ENCODE results near the gene FADS6.

Gene FADS6

GRCh38 chr17:74833501-74834377, 59.7 kb downstream of the FADS6 start:
- no peak overlapping the region for H3K27ac ChIP-seq
- TF ChIP-seq ZFX (IDR thresholded peaks at IDR 0.05): no peak
- TF ChIP-seq CTCF (conservative IDR thresholded peaks at IDR 0.05): no peak

- H3K27ac ChIP-seq: no peak overlapping the region
- TF ChIP-seq CTCF (conservative IDR thresholded peaks at IDR 0.05) (no peak), ZFX (IDR thresholded peaks at IDR 0.05) (no peak)
Measured at GRCh38 chr17:74832421-74832820, 61.0 kb downstream of the FADS6 start.

- no peak overlapping the region for H3K27ac ChIP-seq
- TF ChIP-seq ZFX (IDR thresholded peaks at IDR 0.05): no peak
- no peak for TF ChIP-seq CTCF (conservative IDR thresholded peaks at IDR 0.05)
Measured at GRCh38 chr17:74831444-74832146, 61.8 kb downstream of the FADS6 start.

- H3K27ac ChIP-seq: no peak overlapping the region
- no peak for TF ChIP-seq ZFX (IDR thresholded peaks at IDR 0.05)
- no peak for TF ChIP-seq CTCF (conservative IDR thresholded peaks at IDR 0.05)
Measured at GRCh38 chr17:74830861-74831260, 62.6 kb downstream of the FADS6 start.

- H3K27ac ChIP-seq: no peak overlapping the region
- TF ChIP-seq CTCF (conservative IDR thresholded peaks at IDR 0.05): no peak
- no peak for TF ChIP-seq ZFX (IDR thresholded peaks at IDR 0.05)
Measured at GRCh38 chr17:74827800-74828199, 65.6 kb downstream of the FADS6 start.
